Right lobe of liver (tissue), 4 donors: Measurements from ENCODE around the gene SLAIN2.
"Not testable (repeated sequence)": the region's sequence is repeated elsewhere in the genome, so short reads cannot be mapped to it uniquely, and the experiment has no call there.

Experiments
- POLR2A ChIP-seq: fragments of 450-650 bp; IDR thresholded peaks from one replicate; pipeline ENCODE4 v1.6.1; 2017; ENCODE audit warnings: antibody characterized with exemption, mild to moderate bottlenecking
- TF ChIP-seq, protein P1 (sequence below), 4 donors: fragments of 200-600 bp in 3 of 4; fragments of 450-650 bp in 1 of 4; IDR thresholded peaks; one replicate each; pipeline versions ENCODE4 v1.5.1 to v1.8.0; 2016 to 2022; ENCODE audit warnings: antibody characterized with exemption in 4 of 4, mild to moderate bottlenecking in 2 of 4
- donor health status: DM: no; HTN: no; CAD: no.
- donor health status: DM: no; HTN: no; CAD: no.
- donor health status: DM: no; HTN: yes; CAD: no.

DNA sequence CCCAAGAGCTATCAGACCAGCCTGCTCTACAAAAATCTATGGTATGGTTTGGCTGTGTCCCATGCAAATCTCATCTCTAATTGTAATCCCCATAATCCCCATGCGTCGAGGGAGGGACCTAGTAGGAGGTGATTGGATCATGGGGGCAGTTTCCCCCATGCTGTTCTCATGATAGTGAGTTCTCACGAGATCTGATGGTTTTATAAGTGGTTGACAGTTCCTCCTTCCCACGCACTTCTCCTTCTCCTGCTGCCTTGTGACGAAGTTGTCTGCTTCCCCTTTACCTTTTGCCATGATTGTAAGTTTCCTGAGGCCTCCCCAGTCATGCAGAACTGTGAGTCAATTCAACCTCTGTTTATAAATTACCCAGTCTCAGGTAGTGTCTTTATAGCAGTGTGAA lies 99.6 kb downstream of the SLAIN2 start:
- TF ChIP-seq POLR2A, result not testable (repeated sequence)
- TF ChIP-seq, protein P1, sequence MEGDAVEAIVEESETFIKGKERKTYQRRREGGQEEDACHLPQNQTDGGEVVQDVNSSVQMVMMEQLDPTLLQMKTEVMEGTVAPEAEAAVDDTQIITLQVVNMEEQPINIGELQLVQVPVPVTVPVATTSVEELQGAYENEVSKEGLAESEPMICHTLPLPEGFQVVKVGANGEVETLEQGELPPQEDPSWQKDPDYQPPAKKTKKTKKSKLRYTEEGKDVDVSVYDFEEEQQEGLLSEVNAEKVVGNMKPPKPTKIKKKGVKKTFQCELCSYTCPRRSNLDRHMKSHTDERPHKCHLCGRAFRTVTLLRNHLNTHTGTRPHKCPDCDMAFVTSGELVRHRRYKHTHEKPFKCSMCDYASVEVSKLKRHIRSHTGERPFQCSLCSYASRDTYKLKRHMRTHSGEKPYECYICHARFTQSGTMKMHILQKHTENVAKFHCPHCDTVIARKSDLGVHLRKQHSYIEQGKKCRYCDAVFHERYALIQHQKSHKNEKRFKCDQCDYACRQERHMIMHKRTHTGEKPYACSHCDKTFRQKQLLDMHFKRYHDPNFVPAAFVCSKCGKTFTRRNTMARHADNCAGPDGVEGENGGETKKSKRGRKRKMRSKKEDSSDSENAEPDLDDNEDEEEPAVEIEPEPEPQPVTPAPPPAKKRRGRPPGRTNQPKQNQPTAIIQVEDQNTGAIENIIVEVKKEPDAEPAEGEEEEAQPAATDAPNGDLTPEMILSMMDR (IDR thresholded peaks at IDR 0.05), result not testable (repeated sequence)
